ENCODE measurements around the gene CATSPER3.

- no peak for TF ChIP-seq CTCF (IDR thresholded peaks at IDR 0.05)
- no peak for TF ChIP-seq POLR2A (IDR thresholded peaks at IDR 0.05)
Observed at GRCh38 chr5:134948911-134949310, 18.8 kb upstream of the CATSPER3 start.
